SKM-1 treated with dmso at 0.1 percent for 144 hours (cell line): ENCODE measurements around the gene SURF1.
"Not testable (repeated sequence)": the region's sequence is repeated elsewhere in the genome, so short reads cannot be mapped to it uniquely, and the experiment has no call there.

Source experiments
- DNase-seq: peaks from one replicate; lab custom pipeline; 2025; ENCODE audit not compliant: unreplicated experiment; lab: John Stamatoyannopoulos, UW

The SURF1 gene

DNA sequence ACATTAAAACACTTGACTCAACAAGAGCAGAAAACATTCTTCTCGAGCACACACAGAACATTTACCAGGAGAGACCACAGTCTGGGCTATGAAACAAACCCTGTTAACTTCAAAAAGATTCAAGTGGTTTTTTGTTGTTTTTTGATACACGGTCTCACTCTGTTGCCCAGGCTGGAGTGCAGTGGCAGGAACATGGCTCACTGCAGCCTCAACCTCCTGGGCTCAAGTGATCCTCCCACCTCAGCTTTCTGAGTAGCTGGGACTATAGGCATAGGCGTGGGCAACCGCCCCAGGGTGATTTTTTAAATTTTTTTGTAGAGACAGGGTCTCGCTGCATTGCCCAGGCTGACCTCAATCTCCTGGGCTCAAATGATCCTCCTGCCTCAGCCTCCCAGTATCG, 29.3 kb downstream of the SURF1 start:
- not testable (repeated sequence) for DNase-seq

DNA sequence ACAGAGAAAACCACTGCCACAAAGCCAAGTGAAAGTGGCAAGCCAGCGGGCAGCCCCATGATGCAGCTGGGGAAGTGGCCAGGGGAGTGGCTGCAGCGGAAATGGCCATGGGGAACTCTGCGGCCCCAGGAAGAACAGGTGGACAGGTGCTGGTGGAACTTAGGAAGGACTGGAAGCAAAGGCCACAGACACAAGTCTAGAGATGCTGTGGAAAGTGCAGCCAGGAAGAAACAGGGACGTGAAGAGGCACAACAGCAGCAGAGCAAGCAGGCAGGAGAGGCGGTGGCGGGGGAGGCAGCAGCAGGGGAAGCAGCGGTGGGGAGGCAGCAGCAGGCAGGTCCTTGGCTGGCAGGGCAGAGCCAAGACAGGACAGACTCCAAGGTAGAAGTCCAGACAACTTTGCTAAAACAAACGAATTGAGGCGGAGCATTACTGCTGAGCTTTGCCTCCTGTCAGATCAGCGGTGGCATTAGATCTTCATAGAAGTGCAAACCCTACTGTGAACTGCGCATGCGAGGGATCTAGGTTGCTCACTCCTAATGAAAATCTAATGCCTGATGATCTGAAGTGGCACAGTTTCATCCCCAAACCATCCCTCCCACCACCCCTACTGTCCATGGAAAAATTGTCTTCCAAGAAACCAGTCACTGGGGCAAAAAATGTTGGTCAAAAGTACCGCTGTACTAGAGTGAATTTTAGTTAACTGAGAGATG, 32.1 kb downstream of the SURF1 start:
- DNase-seq: no peak

DNA sequence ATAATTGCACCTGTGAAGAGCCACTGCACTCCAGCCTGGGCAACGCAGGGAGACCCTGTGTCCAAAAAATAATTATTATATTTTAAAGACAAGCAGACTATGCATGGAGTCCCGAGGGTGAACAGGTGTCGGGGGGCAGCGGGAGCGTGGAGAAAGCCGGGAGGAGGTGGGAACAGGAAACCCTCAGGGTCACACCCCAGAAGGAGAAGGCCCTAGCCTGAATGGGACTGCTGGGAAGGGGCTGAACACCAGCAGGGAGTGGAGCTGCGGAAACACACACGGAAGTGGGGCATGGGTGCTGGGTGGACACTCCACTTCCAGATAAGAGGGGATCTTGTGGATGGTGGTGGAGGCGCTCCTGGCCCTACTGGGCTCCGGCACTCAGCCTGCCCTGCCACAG, 33.1 kb downstream of the SURF1 start:
- DNase-seq: no peak

DNA sequence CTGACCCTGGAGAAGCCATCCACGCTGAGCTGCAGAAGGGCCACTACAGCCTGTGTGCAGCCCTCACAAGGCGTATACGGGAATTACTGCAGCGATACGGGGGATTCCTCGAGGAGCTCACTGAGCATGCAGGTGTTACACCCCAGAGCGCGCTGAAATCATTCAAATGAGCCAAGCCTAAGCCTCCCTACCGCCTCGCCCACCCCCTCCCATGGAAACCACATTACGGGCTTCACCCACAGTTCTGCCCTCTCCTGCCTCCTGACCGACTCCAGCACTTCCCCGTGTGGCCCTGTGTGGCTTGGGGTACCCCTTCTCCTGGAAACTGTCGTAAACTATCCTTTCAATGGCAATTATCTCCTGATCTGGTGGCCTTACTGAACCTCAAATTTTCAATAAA, 33.6 kb downstream of the SURF1 start:
- no peak for DNase-seq

DNA sequence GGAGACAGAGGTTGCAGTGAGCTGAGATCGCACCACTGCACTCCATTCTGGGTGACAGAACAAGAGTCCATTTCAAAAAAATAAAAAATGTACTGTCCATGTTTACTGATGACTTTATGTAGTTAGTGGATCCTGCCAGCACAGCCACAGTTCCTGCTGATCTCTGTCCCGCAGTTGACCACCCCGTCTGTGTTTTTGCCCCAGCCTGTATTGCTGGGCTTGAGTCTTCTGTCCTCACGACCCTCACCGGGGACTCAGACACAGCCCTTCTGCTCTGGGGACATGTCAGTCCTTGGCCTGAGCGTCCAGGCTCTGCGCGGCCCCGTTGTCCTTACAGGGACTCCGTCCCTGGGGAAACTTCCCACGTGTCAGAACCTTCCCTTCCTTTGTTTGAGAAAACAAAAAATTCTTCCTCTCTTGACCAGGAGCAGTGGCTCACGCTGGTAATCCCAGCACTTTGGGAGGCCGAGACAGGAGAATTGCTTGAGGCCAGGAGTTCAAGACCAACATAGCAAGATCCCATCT, 34.8 kb downstream of the SURF1 start:
- no peak for DNase-seq

DNA sequence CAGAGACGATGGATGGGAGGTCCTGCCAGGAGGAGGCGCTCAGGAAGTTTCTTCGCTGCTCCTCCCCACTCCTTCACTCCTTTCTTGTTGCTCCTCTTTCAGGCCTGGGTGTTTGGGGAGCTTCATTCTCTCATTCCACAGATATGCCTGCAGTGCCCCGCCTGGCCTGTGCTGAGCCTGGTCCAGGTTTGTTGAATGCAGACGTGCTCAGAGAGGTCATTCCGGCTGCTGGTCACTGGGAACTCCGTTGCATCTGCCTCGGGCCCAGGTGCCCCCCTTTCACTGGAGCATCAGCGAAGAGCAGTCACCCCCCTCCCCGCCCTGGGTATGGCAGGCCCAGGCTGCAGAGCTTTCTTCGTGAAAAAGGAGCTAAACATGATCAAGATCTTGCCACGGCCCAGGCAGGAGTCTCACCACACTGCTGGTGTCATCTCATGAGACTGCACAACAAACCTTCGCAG, 35.8 kb downstream of the SURF1 start:
- no peak for DNase-seq

DNA sequence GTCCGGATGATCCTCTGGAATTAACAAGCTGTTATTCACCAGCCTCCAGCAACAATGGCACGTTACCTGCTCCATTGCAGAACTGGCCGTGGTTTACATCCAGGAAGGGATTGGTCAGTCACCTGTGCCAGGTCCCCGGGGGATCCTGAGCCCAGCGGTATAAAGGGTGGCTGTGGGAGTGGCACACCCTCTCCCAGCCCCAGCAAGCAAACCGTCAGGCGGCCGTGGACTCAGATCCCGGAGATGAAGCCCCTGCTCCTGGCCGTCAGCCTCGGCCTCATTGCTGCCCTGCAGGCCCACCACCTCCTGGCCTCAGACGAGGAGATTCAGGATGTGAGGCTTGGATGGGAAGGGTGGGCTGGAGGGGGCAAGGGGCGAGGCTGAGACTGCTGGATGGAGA, 38.7 kb downstream of the SURF1 start:
- DNase-seq: not testable (repeated sequence)

DNA sequence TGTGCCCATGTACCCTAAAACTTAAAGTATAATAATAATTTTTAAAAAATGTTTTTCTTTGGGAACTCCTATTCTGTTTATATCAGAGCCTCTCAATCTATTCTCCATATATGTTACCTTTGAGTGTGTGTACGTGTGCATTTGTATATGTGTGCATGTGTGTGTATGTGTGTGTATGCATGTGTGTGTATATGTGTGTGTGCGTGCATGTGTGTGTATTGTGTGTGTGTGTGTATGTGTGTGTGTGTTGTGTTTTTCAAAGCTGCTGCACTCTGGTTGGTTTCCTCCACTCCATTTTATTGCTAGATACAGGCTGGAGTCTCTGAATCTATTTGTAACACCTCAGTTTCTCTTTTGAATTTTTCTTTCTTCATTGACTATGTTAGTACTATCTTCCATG, 40.3 kb downstream of the SURF1 start:
- no peak for DNase-seq

DNA sequence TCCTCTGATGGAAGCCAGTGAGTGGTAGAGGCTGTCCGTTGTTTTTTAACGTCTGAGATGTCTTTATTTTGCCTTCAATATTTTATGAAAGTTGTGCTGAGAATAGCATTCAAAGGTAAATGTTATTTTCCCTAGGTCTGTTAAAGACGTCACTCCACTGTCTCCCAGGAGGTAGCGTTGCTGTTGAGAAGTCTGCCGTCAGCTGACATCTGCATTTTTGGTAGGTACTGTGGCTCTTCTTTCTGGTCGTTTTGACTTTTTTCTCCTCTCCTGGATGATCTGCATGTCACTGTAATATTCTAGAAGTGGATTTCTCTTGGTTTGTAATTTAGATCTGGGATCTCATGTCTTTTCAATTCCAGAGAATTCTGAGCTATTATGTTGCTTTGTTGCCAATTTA, 46.7 kb downstream of the SURF1 start:
- DNase-seq: no peak

DNA sequence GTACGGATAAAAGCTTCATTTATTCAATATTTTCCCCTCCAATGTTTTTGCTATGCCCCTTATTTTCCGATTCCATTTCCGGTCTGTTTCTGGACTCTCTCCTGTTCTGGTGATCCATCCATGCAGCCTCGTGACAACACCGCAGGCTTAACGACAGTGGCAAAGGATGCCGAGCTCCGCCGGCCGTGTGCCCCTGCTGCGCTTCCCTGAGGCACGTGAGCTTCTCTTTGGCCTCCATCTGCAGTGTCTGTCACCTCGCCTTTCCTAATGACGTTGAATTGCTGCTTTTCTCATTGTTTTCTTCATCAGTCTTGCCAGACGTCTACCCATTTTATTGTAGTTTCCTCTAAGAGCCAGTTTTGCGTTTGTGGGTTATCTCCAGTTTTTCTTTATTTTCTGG, 49.0 kb downstream of the SURF1 start:
- no peak for DNase-seq

DNA sequence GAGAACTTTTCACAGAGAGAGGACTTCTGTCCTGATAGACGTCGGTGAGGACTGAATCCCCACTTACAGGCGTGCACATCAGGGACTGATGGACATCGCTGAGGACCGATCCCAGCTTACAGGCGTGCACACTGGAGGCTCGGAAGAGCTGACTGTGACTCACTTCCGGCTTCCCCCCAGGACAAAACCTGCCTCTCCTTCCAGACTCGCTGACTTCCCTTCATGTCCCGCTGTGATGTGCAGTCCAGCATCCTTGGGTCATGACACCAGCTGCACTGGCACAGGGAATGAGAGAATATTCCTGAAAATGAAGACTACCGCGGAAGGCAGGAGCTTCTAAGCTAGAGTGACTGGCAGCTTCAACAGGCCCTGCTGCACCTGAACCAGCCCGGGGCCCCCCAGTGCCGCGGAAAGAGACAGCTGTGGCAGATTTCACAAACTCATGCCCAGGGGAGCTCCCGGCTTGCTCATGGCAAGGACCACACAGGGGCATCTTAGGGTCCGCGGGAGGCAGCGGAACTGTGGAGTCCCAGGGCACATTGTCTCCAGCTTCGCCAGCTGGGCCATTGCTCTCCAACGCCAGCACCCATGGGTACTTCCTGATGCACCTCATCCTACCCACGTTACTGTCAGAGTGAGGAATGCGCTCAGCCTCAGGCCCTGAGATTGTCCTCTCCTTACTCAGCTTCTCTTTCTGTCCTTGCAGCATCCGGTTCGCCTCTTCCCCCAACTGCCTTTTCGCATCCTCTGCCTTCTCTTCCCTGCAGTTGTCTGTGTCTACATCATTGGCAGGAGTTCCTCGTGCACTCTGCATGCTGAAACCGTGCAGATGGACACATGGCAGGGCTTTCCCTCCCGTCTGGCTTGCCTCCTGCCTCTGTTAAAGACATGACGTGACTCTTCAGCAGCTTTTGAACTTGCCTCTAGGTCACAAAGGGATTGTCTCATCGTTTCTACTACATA, 49.8 kb downstream of the SURF1 start:
- no peak for DNase-seq

DNA sequence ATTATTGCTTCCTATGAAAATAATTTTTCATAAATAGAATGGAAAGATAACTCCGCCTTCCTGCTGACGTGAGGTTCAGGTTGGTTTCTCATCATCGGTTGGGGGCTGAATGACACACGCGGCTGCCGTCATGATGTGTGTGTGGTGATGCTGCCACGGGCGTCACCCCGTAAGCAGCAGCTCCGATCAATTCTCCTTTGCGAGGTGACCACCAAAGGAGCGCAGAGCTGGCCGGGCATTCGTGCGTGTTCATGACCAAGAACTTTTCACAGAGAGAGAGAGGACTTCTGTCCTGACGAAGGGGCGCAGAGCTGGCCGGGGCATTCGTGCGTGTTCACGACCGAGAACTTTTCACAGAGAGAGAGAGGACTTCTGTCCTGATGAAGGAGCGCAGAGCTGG, 50.6 kb downstream of the SURF1 start:
- DNase-seq: no peak

DNA sequence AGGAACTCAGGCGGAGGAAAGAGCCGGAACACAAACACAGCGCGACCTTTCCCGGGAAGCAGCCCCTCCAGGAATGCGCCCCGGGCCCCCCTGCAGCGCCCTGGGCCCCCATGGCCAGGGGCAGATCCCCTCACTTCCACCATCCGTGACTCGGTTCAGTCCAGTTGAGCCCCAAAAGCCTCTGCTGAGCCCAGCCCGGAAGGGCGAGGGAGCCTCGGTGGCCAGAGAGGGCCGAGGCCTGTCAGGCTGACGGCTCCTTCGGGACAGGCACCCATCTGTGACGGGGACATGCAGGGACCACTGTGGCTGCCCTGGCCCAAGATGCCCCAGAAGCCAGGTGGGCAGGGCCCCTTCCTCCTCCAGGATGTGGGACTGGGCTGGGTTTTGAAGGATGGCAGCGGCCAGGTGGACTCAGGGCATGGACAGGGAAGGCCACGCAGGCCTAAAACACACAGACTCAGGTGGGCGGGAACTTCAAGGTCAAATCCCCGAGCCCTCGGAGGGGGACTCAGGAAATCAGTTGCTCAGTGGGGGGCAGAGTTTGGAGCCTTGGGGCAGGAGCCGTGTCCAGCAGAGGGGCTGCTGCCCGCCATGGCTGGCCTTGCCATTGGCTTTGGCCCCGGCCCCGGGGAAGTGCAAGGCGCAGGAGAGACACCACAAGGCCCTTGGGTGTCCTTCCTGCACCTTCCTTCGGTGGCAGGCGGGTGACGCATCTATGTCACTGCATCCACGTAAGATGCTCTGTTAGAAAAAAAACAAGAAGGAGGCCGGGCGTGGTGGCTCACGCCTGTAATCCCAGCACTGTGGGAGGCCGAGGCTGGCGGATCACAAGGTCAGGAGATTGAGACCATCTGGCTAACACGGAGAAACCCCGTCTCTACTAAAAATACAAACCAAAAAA, 51.6 kb downstream of the SURF1 start:
- DNase-seq: no peak

DNA sequence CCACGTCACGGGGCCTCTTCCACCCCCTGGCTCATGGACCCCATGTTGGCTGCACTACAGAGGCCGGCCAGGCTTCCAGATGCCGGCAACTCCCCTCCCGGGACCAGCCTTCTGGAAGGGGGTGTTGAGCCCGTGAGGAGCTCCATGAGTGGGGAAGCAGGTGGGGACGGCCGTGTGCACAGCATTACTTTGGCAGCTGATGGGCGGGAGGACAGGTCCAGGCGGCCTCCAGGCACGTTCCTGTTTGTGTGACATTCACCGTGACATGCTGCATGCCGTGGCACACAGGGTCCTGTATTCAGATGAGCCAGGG, 52.2 kb downstream of the SURF1 start:
- DNase-seq: no peak

DNA sequence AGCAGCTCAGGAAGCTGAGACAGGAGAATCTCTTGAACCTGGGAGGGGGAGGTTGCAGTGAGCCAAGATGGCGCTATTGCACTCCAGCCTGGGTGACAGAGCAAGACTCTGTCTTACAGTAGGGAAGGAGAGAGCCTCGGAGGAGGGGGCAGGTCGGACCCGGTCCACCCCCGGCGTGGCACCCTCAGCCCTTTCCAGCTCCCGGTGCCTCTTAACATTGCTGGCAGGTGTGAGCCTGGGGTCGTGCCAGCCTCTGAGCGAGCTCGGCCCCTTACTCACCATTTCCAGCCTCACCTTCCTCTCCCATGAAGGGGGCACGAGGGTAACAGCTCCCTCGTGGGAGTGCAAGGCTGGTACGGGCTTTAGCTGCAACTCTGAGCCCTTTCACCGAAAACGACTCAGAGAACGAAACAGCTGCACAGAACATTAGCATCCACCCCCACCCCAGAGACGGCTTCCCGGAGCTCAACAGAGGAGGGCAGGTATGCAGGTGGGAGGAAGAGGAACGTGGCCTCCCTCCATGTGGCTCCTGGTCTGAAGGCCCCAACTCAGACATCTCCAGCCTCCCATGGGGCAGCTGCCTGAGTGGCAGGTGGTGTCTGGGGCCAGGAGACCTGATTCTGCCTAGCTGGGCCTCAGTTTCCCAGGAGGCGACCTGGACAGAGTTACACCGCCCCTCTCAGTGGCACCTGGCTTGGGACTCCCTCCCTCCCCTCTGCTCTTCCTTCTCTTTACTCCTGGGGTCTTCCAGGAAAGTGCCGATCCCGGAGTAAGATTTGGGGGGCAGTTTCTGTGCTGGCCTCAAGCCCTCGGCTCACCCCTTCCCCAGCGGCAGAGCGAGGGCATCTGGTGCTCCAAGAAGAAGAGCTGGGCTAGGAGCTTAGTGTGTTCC, 52.8 kb downstream of the SURF1 start:
- DNase-seq: no peak
